ENCODE measurements around the gene ITPKC. TPM values are rescaled to one million over a fixed set of nuclear protein-coding genes. Genes with fewer than 3 reads are reported as not detected.

Gene ITPKC
- polyA plus RNA-seq, 1 of the 3 experiments (the other 2 are of a cell fraction): 6.3 TPM

GRCh38 chr19:40689339-40690049, 27.4 kb upstream of the ITPKC start:
- Histone ChIP-seq H3K9me2 (no peaks in the 10 kb centered on the region), H4K20me1 (ENCODE audit: insufficient read depth) (peaks cover 26% of the 10 kb centered on the region), H3K4me1 (ENCODE audit: control insufficient read depth in 1 of 2, insufficient read depth in 2 of 2, low read depth in 1 of 2, low read length in 1 of 2) (peaks cover 9 to 28% of the 10 kb centered on the region in 2 experiments; a peak in 2 of 4 replicates), H3K4me2 (peak overlapping the region; percentile 99), H3K4me3 (ENCODE audit: low read depth in 2 of 2, low read length in 1 of 2) (peak overlapping the region; percentile 69 to 71), H3F3A (replicated peaks; ENCODE audit: insufficient read depth) (peaks cover 6% of the 10 kb centered on the region), H3K27me3 (ENCODE audit: insufficient read depth) (no peaks in the 10 kb centered on the region), H2AFZ (ENCODE audit: low read depth) (no peak overlapping the region), H3K36me3 (replicated peaks in 1 of 2; ENCODE audit: control insufficient read depth in 1 of 2, insufficient read depth in 2 of 2, low read length in 1 of 2) (peaks cover 7 to 15% of the 10 kb centered on the region in 2 experiments), H3K9ac (peak overlapping the region; percentile 88), H3K27ac (ENCODE audit: low read depth in 2 of 2, low read length in 1 of 2) (peak overlapping the region; percentile 56 to 58; a peak in 2 of 4 replicates), H3K79me2 (ENCODE audit: insufficient read depth) (peaks cover 36% of the 10 kb centered on the region), H3K9me3 (no peaks in the 10 kb centered on the region)
- TF ChIP-seq CHD2 (IDR thresholded peaks at IDR 0.05; ENCODE audit: low read length, partially characterized antibody) (no peak), GABPA (IDR thresholded peaks at IDR 0.05; ENCODE audit: low read depth) (no peak), TEAD4 (IDR thresholded peaks at IDR 0.05; ENCODE audit: borderline replicate concordance, insufficient read depth) (no peak), SIN3A (IDR thresholded peaks at IDR 0.05; ENCODE audit: borderline replicate concordance, low read depth, low read length) (no peak), RFX5 (IDR thresholded peaks at IDR 0.05; ENCODE audit: low read length) (no peak), MXI1 (IDR thresholded peaks at IDR 0.05; ENCODE audit: low read depth, low read length) (no peak), FOSL2 (IDR thresholded peaks at IDR 0.05; ENCODE audit: borderline replicate concordance, low read depth) (no peak), REST (IDR thresholded peaks at IDR 0.05; ENCODE audit: low read depth, low read length) (no peak), GATA2 (CRISPR knock-in tag; IDR thresholded peaks at IDR 0.05) (no peak), NFIC (IDR thresholded peaks at IDR 0.05; ENCODE audit: borderline replicate concordance) (no peak), RAD21 (IDR thresholded peaks at IDR 0.05; ENCODE audit: low read length) (no peak), RCOR1 (IDR thresholded peaks at IDR 0.05; ENCODE audit: low read length) (no peak)
- TF ChIP-seq, protein P1, sequence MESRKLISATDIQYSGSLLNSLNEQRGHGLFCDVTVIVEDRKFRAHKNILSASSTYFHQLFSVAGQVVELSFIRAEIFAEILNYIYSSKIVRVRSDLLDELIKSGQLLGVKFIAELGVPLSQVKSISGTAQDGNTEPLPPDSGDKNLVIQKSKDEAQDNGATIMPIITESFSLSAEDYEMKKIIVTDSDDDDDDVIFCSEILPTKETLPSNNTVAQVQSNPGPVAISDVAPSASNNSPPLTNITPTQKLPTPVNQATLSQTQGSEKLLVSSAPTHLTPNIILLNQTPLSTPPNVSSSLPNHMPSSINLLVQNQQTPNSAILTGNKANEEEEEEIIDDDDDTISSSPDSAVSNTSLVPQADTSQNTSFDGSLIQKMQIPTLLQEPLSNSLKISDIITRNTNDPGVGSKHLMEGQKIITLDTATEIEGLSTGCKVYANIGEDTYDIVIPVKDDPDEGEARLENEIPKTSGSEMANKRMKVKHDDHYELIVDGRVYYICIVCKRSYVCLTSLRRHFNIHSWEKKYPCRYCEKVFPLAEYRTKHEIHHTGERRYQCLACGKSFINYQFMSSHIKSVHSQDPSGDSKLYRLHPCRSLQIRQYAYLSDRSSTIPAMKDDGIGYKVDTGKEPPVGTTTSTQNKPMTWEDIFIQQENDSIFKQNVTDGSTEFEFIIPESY (IDR thresholded peaks at IDR 0.05; ENCODE audit: borderline replicate concordance, low read depth): no peak
- TF ChIP-seq, protein P2, sequence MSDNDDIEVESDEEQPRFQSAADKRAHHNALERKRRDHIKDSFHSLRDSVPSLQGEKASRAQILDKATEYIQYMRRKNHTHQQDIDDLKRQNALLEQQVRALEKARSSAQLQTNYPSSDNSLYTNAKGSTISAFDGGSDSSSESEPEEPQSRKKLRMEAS (IDR thresholded peaks at IDR 0.05; ENCODE audit: low read depth): no peak
- TF ChIP-seq, protein P3, sequence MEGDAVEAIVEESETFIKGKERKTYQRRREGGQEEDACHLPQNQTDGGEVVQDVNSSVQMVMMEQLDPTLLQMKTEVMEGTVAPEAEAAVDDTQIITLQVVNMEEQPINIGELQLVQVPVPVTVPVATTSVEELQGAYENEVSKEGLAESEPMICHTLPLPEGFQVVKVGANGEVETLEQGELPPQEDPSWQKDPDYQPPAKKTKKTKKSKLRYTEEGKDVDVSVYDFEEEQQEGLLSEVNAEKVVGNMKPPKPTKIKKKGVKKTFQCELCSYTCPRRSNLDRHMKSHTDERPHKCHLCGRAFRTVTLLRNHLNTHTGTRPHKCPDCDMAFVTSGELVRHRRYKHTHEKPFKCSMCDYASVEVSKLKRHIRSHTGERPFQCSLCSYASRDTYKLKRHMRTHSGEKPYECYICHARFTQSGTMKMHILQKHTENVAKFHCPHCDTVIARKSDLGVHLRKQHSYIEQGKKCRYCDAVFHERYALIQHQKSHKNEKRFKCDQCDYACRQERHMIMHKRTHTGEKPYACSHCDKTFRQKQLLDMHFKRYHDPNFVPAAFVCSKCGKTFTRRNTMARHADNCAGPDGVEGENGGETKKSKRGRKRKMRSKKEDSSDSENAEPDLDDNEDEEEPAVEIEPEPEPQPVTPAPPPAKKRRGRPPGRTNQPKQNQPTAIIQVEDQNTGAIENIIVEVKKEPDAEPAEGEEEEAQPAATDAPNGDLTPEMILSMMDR (IDR thresholded peaks at IDR 0.05): no peak
- peak; percentile 71 for DNase-seq
- WGBS (ENCODE audit: low lambda C conversion rate): 18% methylated on average over 9 of the region's 18 CpGs
- ChIA-PET POLR2A (no interaction called here), CTCF (no interaction called here)

All from SK-N-SH (cell line).